ENCODE measurements around the gene SERPINA6. TPM values are rescaled to one million over a fixed set of nuclear protein-coding genes. Genes with fewer than 3 reads are reported as not detected.
"Not testable (repeated sequence)": the region's sequence is repeated elsewhere in the genome, so short reads cannot be mapped to it uniquely, and the experiment has no call there.

The SERPINA6 gene
- total RNA-seq, 4 donors from 2014 or later, result not detected

DNA sequence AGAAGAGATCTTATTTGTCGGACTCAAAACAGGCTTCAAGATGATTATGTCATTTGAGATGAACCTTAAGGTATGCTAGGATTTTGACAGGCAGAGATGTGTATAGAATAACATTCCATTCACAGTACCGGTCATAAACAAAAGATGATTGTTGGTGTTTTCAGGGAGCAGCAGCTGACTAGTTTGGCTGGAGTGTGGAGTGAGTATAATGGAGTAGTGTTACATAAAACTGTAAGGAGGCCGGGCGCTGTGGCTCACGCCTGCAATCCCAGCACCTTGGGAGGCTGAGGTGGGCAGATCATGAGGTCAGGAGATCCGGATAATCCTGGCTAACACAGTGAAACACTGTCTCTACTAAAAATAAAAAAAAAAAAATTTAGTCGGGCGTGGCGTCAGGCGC, 54.0 kb downstream of the SERPINA6 start:
- no peak for DNase-seq
- intact Hi-C loops (cut with DNase I), result no loop called here
- 79 to 87% methylated on average over 10 of the region's 10 CpGs for WGBS, 2 donors
- no peak overlapping the region for H3K27ac ChIP-seq
- H3K9me3 ChIP-seq, result no peaks in the 10 kb centered on the region
- no peak overlapping the region for H3K4me3 ChIP-seq (replicated peaks in 1 of 3)
- TF ChIP-seq, protein P1, sequence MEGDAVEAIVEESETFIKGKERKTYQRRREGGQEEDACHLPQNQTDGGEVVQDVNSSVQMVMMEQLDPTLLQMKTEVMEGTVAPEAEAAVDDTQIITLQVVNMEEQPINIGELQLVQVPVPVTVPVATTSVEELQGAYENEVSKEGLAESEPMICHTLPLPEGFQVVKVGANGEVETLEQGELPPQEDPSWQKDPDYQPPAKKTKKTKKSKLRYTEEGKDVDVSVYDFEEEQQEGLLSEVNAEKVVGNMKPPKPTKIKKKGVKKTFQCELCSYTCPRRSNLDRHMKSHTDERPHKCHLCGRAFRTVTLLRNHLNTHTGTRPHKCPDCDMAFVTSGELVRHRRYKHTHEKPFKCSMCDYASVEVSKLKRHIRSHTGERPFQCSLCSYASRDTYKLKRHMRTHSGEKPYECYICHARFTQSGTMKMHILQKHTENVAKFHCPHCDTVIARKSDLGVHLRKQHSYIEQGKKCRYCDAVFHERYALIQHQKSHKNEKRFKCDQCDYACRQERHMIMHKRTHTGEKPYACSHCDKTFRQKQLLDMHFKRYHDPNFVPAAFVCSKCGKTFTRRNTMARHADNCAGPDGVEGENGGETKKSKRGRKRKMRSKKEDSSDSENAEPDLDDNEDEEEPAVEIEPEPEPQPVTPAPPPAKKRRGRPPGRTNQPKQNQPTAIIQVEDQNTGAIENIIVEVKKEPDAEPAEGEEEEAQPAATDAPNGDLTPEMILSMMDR (IDR thresholded peaks at IDR 0.05), result no peak
- no peak for TF ChIP-seq POLR2A (IDR thresholded peaks at IDR 0.05)
- no peaks in the 10 kb centered on the region for H3K4me1 ChIP-seq
- H3K36me3 ChIP-seq, result no peaks in the 10 kb centered on the region
- no peaks in the 10 kb centered on the region for H3K27me3 ChIP-seq

DNA sequence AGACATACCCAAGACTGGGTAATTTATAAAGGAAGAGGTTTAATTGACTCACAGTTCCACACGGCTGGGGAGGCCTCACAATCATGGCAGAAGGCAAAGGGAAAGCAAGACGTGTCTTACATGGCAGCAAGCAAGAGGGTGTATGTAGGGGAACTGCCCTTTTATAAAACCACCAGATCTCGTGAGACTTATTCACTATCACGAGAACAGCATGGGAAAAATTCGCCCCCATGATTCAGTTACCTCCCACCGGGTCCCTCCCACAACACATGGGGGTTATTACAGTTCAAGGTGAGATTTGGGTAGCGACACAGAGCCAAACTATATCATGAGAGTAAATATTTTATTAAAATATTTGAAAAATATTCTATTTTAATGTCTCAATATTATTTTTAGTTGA, 54.6 kb downstream of the SERPINA6 start:
- DNase-seq; H3K36me3 ChIP-seq; H3K9me3 ChIP-seq; H3K27me3 ChIP-seq; H3K4me3 ChIP-seq (replicated peaks in 1 of 3); H3K4me1 ChIP-seq; intact Hi-C loops (cut with DNase I); H3K27ac ChIP-seq: not testable (repeated sequence)
- 91 to 93% methylated on average over 7 of the region's 7 CpGs for WGBS, 2 donors

DNA sequence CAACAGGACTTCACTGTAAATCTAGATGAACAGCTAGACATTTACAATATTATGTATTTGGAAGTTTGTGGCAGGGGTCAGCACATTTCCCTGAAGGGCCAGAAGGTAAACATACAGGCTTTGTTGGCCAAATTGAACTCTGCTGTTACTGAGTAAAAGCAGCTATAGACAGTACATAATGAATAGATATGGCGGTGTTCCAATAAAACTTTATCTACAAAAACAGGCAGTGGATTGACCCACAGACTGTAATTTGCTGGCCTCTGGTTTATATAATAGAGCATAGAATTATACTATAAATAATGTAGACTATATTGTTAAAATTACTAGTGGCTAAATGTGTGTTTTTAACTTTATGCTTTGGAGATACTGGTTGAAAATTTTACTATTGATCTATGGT, 55.8 kb downstream of the SERPINA6 start:
- Histone ChIP-seq H3K27me3 (no peaks in the 10 kb centered on the region), H3K4me3 (replicated peaks in 1 of 3) (no peak overlapping the region), H3K9me3 (no peaks in the 10 kb centered on the region), H3K36me3 (no peaks in the 10 kb centered on the region), H3K27ac (no peak overlapping the region), H3K4me1 (no peaks in the 10 kb centered on the region)
- WGBS, 2 donors, result 86 to 95% methylated on average over 1 of the region's 1 CpG
- intact Hi-C loops (cut with DNase I), result no loop called here
- DNase-seq, result no peak
- TF ChIP-seq, protein P1 (IDR thresholded peaks at IDR 0.05), result no peak
- no peak for TF ChIP-seq POLR2A (IDR thresholded peaks at IDR 0.05)

DNA sequence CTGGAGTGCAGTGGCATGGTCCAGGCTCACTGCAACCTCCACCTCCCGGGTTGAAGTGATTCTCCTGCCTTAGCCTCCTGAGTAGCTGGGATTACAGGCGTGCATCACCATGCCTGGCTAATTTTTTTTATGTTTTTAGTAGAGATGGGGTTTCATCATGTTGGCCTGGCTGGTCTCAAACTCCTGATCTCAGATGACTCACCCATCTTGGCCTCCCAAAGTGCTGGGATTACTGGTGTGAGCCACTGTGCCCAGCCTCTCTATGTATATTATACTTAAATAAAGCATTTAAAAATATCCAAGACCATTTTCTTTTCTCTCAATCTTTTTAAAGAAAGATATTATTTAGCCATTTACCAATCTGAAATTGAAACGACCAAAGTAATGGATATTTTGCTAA, 58.9 kb downstream of the SERPINA6 start:
- H3K27ac ChIP-seq; intact Hi-C loops (cut with DNase I); H3K27me3 ChIP-seq; H3K9me3 ChIP-seq; H3K4me3 ChIP-seq (replicated peaks in 1 of 3); H3K36me3 ChIP-seq; DNase-seq; H3K4me1 ChIP-seq: not testable (repeated sequence)
- 60 to 86% methylated on average over 3 of the region's 3 CpGs for WGBS, 2 donors

Other genes starting within 250 kb of the SERPINA6 start
- 100 to 1,000 TPM; 139 to 209 (median 193) TPM for gene DDX24, start 242.1 kb downstream of the SERPINA6 start, total RNA-seq
- 10 to 100 TPM in 2 of 4 donors, 1 to 10 TPM in 2; 3.4 to 21.3 (median 10.2) TPM for gene IFI27L1, start 242.0 kb downstream of the SERPINA6 start, total RNA-seq
- gene IFI27, start 212.6 kb downstream of the SERPINA6 start, total RNA-seq, result 100 to 1,000 TPM in 2 of 4 donors, 10 to 100 TPM in 2; 40.8 to 111 (median 81.3) TPM
- 10 to 100 TPM in 2 of 4 donors, 1 to 10 TPM in 2; 7.8 to 97.8 (median 23.1) TPM for gene IFI27L2, start 193.7 kb downstream of the SERPINA6 start, total RNA-seq
- gene PPP4R4, start 149.0 kb downstream of the SERPINA6 start, total RNA-seq, result 10 to 100 TPM in 1 of 4 donors, 1 to 10 TPM in 1, under 1 TPM in 2; 0.45 to 16.2 (median 0.92) TPM
- not detected for gene SERPINA10, start 30.1 kb downstream of the SERPINA6 start, total RNA-seq
- not detected for gene SERPINA2, start 43.4 kb upstream of the SERPINA6 start, total RNA-seq
- 10 to 100 TPM; 10.5 to 25.4 (median 18.9) TPM for gene SERPINA1, start 65.3 kb upstream of the SERPINA6 start, total RNA-seq
- not detected for gene SERPINA11, start 129.5 kb upstream of the SERPINA6 start, total RNA-seq
- not detected for gene SERPINA9, start 152.9 kb upstream of the SERPINA6 start, total RNA-seq
- gene SERPINA12, start 186.1 kb upstream of the SERPINA6 start, total RNA-seq, result not detected
- not detected for gene SERPINA4, start 238.1 kb upstream of the SERPINA6 start, total RNA-seq

Data from thyroid gland (tissue), 4 donors.